Suppressor macrophage treated with lipopolysaccharide for 4 hours (primary cell): Measurements from ENCODE around the gene BAHCC1.
A peak's percentile ranks its signal among the peaks of the same experiment; 100 is the strongest.

Source experiments
- DNase-seq: peaks from one replicate; pipeline ENCODE4 v3.0.0-alpha.2; 2020

Gene BAHCC1

DNA sequence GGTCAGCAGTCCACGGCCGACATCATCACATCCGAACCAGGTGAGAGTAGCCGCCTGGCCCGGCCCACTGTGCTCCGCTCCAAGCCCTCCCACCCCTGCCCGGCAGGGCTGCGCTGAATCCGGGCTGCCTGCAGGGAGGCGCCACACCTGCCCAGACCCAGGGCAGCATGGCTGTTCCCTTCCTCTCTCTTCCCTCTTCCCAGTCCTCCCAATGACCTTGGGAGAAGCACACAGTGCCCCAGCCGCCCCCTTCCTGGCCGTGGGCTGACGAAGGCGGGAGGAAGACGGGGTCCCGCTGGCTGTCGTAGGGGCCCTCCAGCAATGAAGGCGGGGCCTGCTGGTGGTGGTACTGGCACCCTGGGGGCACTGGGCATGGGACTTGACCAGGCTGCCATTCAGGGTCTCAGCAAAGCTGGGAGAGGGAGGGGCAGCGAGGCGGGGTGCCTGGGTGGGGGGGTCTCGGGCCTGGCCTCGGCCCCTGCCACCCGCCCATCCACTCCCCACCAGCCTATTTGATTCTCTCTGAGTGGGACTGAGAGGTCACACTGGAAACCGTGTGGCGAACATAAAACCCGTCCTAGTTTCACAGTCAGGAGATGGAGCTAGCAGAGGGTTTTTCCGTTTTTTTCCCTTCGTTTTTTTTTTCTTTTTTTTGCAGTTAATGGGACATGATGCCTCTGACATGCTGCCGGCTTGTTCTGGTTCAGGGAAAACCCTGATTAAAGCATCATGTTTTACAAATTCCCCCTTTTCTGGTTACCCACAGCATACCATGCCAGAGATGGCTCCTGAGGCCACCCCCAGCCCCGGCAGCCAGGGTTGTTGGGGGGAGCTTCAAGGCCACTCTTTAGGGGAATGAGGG, 50.6 kb downstream of the BAHCC1 start:
- DNase-seq = no peak

DNA sequence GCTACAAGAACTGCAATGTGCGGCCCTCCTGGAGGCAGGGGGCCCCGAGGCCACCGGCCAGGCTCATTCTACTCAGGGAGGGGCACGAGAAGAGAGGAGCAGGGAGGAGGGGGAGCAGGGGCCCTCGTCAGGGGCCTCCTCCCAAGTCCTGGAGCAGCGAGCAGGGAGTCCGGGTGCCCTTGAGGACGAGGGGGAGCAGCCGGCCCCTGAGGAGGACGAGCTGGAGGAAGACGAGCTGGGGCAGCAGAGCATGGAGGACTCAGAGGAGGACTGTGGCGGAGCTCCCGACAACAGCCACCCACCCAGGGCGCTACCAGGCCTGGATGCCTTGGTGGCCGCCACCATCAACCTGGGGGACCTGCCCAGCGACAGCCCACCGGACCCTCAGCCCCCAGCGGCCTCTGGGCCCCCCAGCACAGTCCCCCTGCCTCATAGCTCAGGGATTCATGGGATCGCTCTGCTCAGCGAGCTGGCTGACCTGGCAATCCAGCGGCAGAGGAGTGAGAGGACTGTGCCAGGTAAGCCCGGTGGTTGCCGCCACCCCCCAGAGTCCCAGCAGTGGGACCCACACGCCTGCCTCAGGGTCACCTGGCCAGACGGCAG, 52.2 kb downstream of the BAHCC1 start:
- DNase-seq = no peak

DNA sequence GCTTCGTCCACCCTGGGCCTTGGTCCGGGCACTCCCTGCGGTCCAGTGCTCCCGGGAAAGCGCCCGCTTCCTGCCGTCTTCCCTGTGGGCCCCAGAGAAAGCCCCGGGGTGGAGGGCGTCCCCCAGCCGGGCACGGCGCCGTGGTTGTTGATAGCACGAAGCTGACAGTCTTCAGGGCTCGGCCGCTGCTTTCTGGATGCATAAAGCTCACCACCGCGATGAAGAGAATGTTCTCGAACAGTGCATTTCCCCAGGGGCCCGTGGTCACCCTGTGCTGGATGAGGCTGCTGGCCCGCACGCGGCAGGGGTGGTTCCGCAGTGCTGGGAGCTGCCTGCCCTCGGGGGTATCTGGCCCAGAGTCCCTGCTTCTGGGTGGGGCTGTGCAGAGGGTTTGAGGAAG, 53.2 kb downstream of the BAHCC1 start:
- DNase-seq = no peak

DNA sequence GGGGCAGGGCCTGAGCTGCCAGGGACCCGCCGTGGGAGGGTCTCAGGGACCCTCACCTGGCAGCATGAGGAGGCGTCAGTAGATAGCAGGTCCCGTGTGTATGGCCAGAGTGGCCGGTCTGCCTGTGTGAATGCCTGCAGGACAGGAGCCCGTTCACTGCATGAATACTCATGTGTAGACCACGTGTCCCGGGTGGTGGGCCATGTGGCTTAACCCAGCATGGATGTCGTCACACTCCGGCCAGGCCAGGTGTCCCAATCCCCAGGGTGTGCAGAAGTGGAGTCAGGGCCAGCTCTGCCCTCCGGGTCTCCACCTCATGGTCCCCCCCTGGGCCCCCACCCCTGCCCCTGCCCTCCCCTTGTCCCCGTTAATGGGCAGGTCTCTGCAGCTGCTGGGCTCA, 53.7 kb downstream of the BAHCC1 start:
- DNase-seq = no peak

DNA sequence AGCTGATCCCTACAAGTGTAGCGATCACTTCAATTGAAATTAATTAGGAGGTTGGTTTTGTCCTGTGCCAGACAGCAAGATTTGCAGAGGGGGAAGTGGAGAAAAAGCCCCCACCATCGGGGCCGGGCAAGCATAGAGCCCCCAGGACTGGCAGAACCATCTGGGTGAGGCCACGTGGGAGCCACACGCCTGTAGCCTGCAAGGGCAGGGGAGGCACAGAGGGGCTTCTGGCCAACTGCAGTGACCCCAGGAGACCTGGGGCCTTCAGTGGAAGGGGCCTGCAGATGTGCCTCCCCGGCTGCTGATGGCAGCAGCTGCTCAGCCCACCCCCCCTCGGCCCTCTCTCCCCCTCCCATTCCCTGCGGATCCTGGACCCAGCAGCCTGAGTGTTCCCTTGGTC, 54.1 kb downstream of the BAHCC1 start:
- no peak for DNase-seq

DNA sequence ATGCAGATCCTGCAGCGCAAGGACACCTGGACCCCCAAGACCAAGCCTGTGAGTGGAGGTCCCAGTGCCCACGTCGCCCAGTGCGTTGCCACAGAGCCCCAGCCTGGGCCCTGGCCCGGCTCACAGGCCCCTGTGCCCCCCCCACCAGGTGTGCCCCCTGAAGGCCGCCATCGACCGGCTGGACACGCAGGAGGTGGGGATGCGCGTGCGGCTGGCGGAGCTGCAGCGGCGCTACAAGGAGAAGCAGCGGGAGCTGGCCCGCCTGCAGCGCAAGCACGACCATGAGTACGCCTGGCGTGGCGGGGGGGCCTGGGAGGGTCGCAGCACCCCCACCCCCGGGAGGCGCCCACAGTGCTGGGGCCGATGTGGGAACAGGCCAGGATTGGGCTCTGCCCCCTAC, 56.6 kb downstream of the BAHCC1 start:
- no peak for DNase-seq

DNA sequence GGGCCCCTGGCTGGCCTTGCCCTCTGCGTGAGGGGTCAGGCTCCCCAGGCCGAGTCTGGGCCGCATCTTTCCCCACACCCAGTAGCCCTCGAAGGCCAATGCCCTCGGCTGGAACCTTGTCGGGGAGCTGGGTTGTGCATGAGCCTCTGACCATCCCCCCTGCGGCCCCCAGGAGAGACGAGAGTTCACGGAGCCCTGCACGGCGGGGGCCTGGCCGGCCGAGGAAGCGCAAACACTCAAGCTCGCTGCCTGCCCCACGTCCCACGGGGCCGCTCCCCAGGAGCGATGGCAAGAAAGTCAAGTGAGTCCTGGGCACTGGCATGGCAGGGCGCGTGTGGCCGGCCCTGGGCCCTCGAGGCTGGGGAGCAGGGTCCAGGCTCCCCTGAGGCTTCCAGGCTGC, 57.3 kb downstream of the BAHCC1 start:
- no peak for DNase-seq

DNA sequence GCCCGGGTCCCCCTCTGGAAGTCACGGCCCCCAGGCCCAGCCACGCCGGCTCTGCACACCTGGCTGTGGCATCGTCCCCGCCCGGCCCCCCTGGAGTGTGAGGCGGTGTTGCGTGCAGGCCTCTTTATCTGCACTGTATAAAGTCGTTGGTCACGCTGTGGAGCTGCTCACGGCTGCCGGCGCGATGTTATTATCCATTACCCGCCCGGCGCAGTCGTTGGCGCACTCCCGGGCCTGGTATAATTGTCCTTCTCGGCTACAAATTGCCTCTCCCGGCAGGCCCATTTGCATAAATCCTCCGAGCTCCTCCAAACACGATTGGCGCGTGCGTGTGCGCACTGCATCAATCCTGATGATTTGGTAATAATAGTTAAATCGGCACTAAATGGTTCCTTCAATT, 57.8 kb downstream of the BAHCC1 start:
- no peak for DNase-seq

DNA sequence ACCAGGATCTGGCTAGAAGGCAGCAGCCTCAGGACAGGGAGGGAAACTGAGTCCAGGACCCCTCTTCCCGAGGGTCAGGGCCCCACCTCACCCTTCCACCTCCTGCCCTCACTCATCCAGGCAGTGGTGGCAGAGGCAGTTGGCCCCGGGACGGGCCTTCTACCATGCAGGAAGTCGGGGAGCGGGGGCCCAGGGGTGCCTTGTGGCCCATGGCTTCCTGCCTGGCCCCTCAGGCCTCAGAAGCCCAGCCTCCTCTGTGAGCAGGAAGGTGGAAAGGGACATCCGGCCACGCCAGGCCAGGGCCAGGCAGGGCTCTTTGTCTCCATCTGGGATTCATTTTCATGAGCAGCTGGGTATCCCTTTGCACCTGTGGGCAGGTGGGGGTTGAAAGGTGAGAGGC, 58.5 kb downstream of the BAHCC1 start:
- no peak for DNase-seq

DNA sequence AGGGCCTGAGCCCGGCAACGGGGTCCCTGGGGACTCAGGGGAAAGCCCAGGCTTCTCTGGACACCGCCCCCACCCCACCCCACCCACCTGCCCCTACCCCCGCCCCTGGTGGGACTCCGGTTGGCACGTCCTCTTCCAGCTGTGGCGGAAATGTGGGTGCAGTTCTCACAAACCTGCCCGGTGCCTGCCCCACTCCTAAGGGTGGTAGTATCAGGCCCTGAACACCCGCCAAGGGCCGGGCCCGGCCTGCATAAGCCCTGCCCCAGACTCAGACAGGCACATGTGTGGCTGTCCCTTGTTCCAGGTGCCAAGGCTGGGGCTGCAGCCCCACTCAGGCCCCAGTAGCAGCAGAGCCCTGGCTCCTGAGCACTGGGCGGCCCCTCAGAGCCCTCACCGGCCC, 59.2 kb downstream of the BAHCC1 start:
- no peak for DNase-seq

DNA sequence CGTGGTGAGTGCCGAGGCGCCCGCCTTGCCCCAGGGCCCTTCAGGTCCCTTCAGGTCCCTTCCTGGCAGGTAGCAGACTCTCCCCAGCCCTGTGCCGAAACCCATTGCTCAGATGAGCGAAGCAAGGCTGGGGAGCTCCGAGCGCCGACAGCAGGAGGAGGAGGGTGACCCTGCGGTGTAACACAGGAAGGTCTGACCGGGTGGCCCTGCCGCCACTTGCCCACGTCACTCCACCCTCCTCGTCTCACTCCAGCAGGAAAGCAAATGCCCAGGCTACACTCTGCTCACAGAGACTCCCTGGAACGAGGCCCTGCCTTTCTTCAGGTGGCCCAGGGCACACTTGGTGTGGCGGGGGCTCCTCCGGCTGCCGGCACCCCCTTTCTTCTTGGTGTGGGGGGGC, 60.1 kb downstream of the BAHCC1 start:
- no peak for DNase-seq

DNA sequence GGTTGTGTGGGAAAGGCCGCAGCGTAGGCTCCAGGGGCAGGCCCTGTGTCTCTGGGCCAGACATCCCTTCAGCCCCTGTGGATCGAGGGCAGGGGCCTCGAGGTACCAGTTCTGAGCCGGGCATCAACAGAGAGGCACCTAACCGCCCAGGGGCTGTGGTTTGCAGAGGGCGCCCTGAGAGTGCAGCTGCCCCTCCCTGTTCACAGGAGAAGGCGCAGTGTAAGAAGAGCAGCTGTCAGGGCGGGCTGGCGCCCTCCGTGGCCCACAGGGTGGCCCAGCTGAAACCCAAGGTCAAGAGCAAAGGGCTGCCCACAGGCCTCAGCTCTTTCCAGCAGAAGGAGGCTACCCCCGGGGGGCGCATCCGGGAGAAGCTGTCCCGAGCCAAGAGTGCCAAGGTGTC, 60.8 kb downstream of the BAHCC1 start:
- no peak for DNase-seq

DNA sequence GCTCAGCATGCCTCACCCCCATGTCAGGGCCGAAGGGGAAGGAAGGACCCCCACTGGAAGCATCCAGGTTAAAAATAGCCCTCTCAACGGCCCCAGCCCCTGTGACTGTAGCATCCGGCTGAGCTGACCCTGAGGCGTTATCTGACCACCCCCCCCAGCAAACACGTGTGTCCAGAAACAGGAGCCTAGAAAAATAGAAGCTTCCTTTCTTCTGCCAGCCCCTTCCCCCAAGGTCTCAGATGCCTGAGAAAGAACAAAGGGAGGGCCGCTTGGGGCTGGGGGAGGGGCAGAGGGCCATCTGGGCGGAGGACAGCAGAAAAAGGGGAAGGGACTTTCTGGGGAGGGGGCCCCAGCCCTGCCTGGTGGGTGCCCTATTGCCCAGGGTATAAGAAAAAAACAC, 61.5 kb downstream of the BAHCC1 start:
- no peak for DNase-seq

DNA sequence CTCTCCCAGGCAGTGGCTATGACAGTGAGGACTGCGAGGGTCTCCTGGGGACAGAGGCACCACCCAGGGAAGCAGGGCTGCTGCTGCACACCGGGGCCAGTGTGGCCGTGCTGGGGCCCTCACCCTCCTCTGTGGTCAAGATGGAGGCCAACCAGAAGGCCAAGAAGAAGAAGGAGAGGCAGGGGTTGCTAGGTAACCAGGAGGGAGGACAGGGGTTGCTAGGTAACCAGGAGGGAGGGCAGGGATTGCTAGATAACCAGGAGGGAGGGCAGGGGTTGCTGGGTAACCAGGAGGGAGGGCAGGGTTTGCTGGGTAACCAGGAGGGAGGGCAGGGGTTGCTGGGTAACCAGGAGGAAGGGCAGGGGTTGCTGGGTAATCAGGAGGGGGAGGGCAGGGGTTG, 62.1 kb downstream of the BAHCC1 start:
- DNase-seq = no peak

DNA sequence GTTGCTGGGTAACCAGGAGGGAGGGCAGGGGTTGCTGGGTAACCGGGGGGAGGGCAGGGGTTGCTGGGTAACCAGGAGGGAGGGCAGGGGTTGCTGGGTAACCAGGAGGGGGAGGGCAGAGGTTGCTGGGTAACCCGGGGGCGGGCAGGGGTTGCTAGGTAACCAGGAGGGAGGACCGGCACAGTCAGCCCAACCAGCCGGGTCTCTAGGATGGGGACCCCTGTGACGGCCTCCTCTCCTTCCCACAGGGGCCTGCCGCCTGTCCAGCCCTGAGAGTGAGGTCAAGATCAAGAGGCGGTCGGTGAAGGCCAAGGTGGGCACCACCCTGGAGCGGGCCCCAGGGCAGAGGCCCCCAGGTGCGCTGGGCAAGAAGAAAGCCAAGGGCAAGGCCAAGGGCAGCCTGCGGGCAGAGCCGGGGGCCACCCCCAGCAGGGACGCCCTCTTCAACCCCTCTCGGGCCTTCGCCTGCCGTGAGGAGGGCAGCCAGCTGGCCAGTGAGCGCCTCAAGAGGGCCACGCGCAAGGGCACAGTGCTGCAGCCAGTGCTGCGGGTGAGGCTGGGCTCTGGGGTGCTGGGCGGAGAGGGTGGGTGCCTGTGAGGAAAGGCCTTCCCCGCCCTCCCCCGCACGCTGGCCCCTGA, 62.8 kb downstream of the BAHCC1 start:
- no peak for DNase-seq

DNA sequence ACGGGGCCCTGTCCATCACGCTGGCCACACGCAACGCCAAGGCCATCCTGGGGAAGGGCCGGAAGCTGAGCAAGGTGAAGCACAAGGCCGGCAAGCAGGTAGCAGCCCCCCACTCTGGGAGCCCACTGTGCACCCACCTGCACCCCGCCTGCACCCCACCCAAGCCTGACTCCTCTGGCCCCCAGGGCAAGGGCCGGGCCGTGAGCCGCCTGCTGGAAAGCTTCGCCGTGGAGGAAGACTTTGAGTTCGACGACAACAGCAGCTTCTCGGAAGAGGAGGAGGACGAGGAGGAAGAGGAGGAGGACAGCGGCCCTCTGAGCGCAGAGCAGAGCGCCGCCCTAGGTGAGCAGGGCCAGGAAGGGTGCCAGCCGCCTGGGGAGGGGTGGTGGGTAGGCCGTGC, 63.4 kb downstream of the BAHCC1 start:
- DNase-seq = no peak

DNA sequence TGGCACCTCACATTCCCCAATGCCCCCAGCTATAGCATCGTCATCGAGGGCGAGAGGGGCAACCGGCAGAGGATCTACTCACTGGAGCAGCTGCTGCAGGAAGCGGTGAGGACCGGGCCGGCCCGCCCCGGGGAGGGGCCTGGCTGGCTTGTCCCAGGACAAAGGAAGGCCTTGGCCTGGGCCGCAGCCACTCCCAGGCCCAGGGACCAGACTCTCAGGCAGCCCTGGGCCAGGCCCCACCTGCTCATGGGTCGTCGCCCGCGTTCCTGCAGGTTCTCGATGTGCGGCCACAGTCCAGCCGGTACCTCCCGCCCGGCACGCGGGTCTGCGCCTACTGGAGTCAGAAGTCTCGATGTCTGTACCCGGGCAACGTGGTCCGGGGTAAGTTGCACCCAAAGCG, 64.0 kb downstream of the BAHCC1 start:
- no peak for DNase-seq

DNA sequence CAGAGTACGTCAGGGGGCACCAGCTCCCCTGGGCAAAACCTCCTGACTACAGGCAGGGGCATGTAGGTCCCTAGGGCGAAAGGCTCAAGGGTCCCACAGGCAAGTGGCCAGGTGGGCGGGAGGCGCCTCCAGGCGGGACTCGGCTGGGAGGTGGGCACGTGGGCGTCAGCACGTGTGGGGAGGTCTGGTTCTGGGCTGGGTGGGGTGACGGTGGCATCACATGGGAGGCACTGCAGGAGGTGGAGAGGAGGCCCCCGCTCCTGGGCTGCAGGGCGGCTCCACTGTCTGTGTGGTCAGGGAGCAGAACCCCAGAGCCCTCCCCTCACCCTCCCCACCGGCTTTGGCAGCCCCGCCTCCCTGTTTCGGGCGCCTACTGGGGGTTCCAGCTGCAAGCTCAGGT, 64.6 kb downstream of the BAHCC1 start:
- no peak for DNase-seq

DNA sequence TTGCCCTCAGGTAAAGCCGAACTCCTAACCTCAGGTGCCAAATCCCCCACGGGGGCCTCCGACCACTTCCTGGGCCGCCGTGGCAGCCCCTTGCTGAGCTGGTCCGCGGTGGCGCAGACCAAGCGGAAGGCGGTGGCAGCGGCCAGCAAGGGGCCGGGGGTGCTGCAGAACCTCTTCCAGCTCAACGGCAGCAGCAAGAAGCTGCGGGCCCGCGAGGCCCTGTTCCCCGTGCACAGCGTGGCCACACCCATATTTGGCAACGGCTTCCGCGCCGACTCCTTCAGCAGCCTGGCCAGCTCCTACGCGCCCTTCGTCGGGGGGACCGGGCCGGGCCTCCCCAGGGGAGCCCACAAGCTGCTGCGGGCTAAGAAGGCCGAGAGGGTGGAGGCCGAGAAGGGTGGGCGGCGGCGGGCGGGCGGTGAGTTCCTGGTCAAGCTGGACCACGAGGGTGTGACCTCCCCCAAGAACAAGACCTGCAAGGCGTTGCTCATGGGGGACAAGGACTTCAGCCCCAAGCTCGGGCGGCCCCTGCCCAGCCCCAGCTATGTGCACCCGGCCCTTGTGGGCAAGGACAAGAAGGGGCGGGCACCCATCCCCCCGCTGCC, 65.7 kb downstream of the BAHCC1 start:
- peak; percentile 59 for DNase-seq

DNA sequence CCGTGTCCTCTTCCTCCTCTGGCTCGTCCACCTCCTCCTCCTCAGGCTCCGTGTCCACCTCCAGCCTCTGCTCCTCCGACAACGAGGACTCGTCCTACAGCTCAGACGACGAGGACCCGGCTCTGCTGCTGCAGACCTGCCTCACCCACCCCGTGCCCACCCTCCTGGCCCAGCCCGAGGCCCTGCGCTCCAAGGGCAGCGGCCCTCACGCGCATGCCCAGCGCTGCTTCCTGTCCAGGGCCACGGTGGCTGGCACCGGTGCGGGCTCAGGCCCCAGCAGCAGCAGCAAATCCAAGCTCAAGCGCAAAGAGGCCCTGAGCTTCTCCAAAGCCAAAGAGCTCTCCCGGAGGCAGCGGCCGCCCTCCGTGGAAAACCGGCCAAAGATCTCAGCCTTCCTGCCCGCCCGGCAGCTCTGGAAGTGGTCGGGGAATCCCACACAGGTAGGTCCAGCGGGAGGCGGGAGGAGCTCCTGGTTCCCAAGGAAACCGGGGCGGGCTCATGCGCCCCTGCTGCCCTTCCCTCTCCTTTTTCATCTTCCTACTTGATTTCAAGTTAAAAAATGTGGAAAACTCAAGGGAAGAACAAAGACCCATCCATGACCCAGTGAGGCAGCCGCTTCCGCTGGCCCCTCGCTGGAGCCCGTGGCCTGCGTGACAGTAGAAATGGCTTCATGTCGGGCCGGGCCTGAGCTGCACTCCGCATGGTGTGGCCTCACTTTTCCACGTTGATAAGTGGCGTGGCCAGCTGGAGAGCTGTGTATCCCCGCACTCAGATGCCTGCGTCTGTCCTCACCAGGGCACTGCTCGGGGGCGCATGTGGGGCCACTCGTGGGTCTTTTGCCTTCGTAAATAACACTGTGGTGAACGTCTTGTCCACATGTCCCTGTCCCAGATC, 66.6 kb downstream of the BAHCC1 start:
- DNase-seq = no peak

DNA sequence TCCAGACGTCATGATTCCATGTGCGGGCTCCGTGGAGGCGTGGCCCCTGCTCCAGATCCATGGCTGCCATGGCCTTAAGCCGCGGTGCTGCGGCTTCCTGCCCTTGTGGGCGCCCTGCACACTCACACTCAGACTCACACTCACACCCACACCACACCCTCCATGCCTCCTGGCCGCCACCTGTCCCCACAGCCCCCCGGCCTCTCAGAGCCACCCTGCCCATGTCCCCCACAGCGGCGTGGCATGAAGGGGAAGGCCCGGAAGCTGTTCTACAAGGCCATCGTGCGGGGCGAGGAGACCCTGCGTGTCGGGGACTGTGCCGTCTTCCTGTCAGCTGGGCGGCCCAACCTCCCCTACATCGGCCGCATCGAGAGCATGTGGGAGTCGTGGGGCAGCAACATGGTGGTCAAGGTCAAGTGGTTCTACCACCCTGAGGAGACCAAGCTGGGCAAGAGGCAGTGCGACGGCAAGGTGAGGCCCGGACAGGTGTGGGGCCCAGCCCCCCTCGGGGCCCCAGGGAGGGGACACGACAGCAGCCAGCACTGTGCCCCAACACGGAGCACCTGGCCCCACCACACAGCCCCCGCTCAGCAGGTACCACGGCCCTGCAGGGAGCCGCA, 67.4 kb downstream of the BAHCC1 start:
- DNase-seq = no peak

DNA sequence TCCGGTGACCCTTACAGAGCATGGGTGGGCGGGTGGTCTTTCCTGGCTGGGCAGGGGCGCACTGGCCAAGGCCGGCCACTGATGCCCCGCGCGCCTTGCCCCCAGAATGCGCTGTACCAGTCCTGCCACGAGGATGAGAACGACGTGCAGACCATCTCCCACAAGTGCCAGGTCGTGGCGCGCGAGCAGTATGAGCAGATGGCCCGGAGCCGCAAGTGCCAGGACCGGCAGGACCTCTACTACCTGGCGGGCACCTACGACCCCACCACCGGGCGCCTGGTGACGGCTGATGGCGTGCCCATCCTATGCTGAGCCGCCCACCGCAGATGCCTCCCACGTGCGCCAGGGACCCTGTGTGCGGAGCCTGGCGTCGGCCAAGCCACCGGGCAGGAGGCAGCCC, 68.2 kb downstream of the BAHCC1 start:
- no peak for DNase-seq
